ENCODE results near the gene TRIM67. TPM values are rescaled to one million over a fixed set of nuclear protein-coding genes. Genes with fewer than 3 reads are reported as not detected.
"Not testable (repeated sequence)": the region's sequence is repeated elsewhere in the genome, so short reads cannot be mapped to it uniquely, and the experiment has no call there.

TRIM67 gene
- total and polyA plus RNA-seq, 5 donors, result 0.06 to 0.34 (median 0.09) TPM

GRCh38 chr1:231134624-231135023 is 27.2 kb upstream of the TRIM67 start:
- WGBS, result 82% methylated on average over 5 of the region's 5 CpGs
- intact Hi-C loops (cut with DNase I), result no loop called here
- H3K4me1 ChIP-seq (ENCODE audit: control insufficient read depth, insufficient read depth, low read length), result no peaks in the 10 kb centered on the region
- DNase-seq (no peak), ATAC-seq (no peak)
- H3K27me3 ChIP-seq (ENCODE audit: control insufficient read depth, insufficient read depth), result no peaks in the 10 kb centered on the region
- no peak overlapping the region for H3K27ac ChIP-seq (ENCODE audit: low read length)
- no peak overlapping the region for H3K4me3 ChIP-seq (ENCODE audit: low read length)
- no peaks in the 10 kb centered on the region for H3K9me3 ChIP-seq (ENCODE audit: control insufficient read depth, low read length)

- Histone ChIP-seq H3K27me3 (ENCODE audit: control insufficient read depth, insufficient read depth) (no peaks in the 10 kb centered on the region), H3K27ac (ENCODE audit: low read length) (no peak overlapping the region), H3K4me1 (ENCODE audit: control insufficient read depth, insufficient read depth, low read length) (peaks cover 4% of the 10 kb centered on the region), H3K9me3 (ENCODE audit: control insufficient read depth, low read length) (no peaks in the 10 kb centered on the region), H3K4me3 (ENCODE audit: low read length) (no peak overlapping the region)
- intact Hi-C loops (cut with DNase I), result no loop called here
- DNase-seq (no peak), ATAC-seq (no peak)
- WGBS, result 46% methylated on average over 1 of the region's 1 CpG
Observed at GRCh38 chr1:231138236-231138635, 23.6 kb upstream of the TRIM67 start.

GRCh38 chr1:231139125-231139649 is 22.7 kb upstream of the TRIM67 start:
- ATAC-seq (peak in 1 of 2 donors; percentile 86), DNase-seq (no peak)
- Histone ChIP-seq H3K4me1 (ENCODE audit: control insufficient read depth, insufficient read depth, low read length) (peaks cover 4% of the 10 kb centered on the region), H3K27me3 (ENCODE audit: control insufficient read depth, insufficient read depth) (no peaks in the 10 kb centered on the region), H3K27ac (ENCODE audit: low read length) (no peak overlapping the region), H3K4me3 (ENCODE audit: low read length) (no peak overlapping the region), H3K9me3 (ENCODE audit: control insufficient read depth, low read length) (no peaks in the 10 kb centered on the region)
- WGBS, result 41% methylated on average over 3 of the region's 3 CpGs
- intact Hi-C loops (cut with DNase I), result no loop called here

- DNase-seq (no peak), ATAC-seq (no peak)
- Histone ChIP-seq H3K4me3 (ENCODE audit: low read length) (no peak overlapping the region), H3K9me3 (ENCODE audit: control insufficient read depth, low read length) (no peaks in the 10 kb centered on the region), H3K27ac (ENCODE audit: low read length) (no peak overlapping the region), H3K4me1 (ENCODE audit: control insufficient read depth, insufficient read depth, low read length) (peaks cover 4% of the 10 kb centered on the region), H3K27me3 (ENCODE audit: control insufficient read depth, insufficient read depth) (no peaks in the 10 kb centered on the region)
- 55% methylated on average over 8 of the region's 8 CpGs for WGBS
- intact Hi-C loops (cut with DNase I), result no loop called here
Observed at GRCh38 chr1:231139659-231140654, 21.9 kb upstream of the TRIM67 start.

GRCh38 chr1:231144416-231145193 is 17.3 kb upstream of the TRIM67 start:
- no peak overlapping the region for H3K4me3 ChIP-seq (ENCODE audit: low read length)
- DNase-seq (no peak), ATAC-seq (no peak)
- WGBS, result 66% methylated on average over 7 of the region's 7 CpGs
- H3K9me3 ChIP-seq (ENCODE audit: control insufficient read depth, low read length), result no peaks in the 10 kb centered on the region
- peaks cover 4% of the 10 kb centered on the region for H3K4me1 ChIP-seq (ENCODE audit: control insufficient read depth, insufficient read depth, low read length)
- intact Hi-C loops (cut with DNase I), result no loop called here
- no peak overlapping the region for H3K27ac ChIP-seq (ENCODE audit: low read length)
- H3K27me3 ChIP-seq (ENCODE audit: control insufficient read depth, insufficient read depth), result no peaks in the 10 kb centered on the region

GRCh38 chr1:231147896-231148295 is 14.0 kb upstream of the TRIM67 start:
- 69% methylated on average over 3 of the region's 3 CpGs for WGBS
- intact Hi-C loops (cut with DNase I), result no loop called here

GRCh38 chr1:231151811-231152210 is 10.0 kb upstream of the TRIM67 start:
- DNase-seq (no peak), ATAC-seq (no peak)

More at GRCh38 chr1:231147896-231148295, 14.0 kb upstream of the TRIM67 start:
- Histone ChIP-seq H3K27me3 (ENCODE audit: control insufficient read depth, insufficient read depth) (no peaks in the 10 kb centered on the region), H3K4me3 (ENCODE audit: low read length) (no peak overlapping the region), H3K27ac (ENCODE audit: low read length) (no peak overlapping the region), H3K4me1 (ENCODE audit: control insufficient read depth, insufficient read depth, low read length) (no peaks in the 10 kb centered on the region), H3K9me3 (ENCODE audit: control insufficient read depth, low read length) (peaks cover 1% of the 10 kb centered on the region)
- ATAC-seq, result no peak
- DNase-seq, result no peak

GRCh38 chr1:231153726-231154125 is 8.1 kb upstream of the TRIM67 start:
- H3K4me1 ChIP-seq (ENCODE audit: control insufficient read depth, insufficient read depth, low read length), result no peaks in the 10 kb centered on the region
- peaks cover 1% of the 10 kb centered on the region for H3K9me3 ChIP-seq (ENCODE audit: control insufficient read depth, low read length)
- intact Hi-C loops (cut with DNase I), result no loop called here
- DNase-seq (no peak), ATAC-seq (no peak)
- WGBS, result 68% methylated on average over 2 of the region's 2 CpGs
- no peak overlapping the region for H3K4me3 ChIP-seq (ENCODE audit: low read length)
- no peak overlapping the region for H3K27ac ChIP-seq (ENCODE audit: low read length)
- no peaks in the 10 kb centered on the region for H3K27me3 ChIP-seq (ENCODE audit: control insufficient read depth, insufficient read depth)

More at GRCh38 chr1:231151811-231152210, 10.0 kb upstream of the TRIM67 start:
- no peak overlapping the region for H3K27ac ChIP-seq (ENCODE audit: low read length)
- intact Hi-C loops (cut with DNase I), result no loop called here
- 15% methylated on average over 1 of the region's 1 CpG for WGBS
- H3K4me3 ChIP-seq (ENCODE audit: low read length), result no peak overlapping the region
- H3K27me3 ChIP-seq (ENCODE audit: control insufficient read depth, insufficient read depth), result no peaks in the 10 kb centered on the region
- H3K4me1 ChIP-seq (ENCODE audit: control insufficient read depth, insufficient read depth, low read length), result no peaks in the 10 kb centered on the region
- peaks cover 1% of the 10 kb centered on the region for H3K9me3 ChIP-seq (ENCODE audit: control insufficient read depth, low read length)

GRCh38 chr1:231155808-231156207 is 6.0 kb upstream of the TRIM67 start:
- Histone ChIP-seq H3K4me1 (ENCODE audit: control insufficient read depth, insufficient read depth, low read length) (peaks cover 2% of the 10 kb centered on the region), H3K4me3 (ENCODE audit: low read length) (no peak overlapping the region), H3K9me3 (ENCODE audit: control insufficient read depth, low read length) (peaks cover 1% of the 10 kb centered on the region), H3K27me3 (ENCODE audit: control insufficient read depth, insufficient read depth) (no peaks in the 10 kb centered on the region), H3K27ac (ENCODE audit: low read length) (no peak overlapping the region)
- intact Hi-C loops (cut with DNase I), result no loop called here
- no peak for DNase-seq
- WGBS, result 86% methylated on average over 1 of the region's 1 CpG
- no peak for ATAC-seq

GRCh38 chr1:231157311-231157710 is 4.5 kb upstream of the TRIM67 start:
- Histone ChIP-seq H3K4me3 (ENCODE audit: low read length) (no peak overlapping the region), H3K4me1 (ENCODE audit: control insufficient read depth, insufficient read depth, low read length) (peaks cover 4% of the 10 kb centered on the region), H3K27me3 (ENCODE audit: control insufficient read depth, insufficient read depth) (no peaks in the 10 kb centered on the region), H3K9me3 (ENCODE audit: control insufficient read depth, low read length) (no peaks in the 10 kb centered on the region), H3K27ac (ENCODE audit: low read length) (no peak overlapping the region)
- no peak for DNase-seq
- ATAC-seq, result no peak
- 50% methylated on average over 1 of the region's 1 CpG for WGBS
- intact Hi-C loops (cut with DNase I), result no loop called here

GRCh38 chr1:231158141-231158540 is 3.7 kb upstream of the TRIM67 start:
- H3K27ac ChIP-seq (ENCODE audit: low read length); H3K4me1 ChIP-seq (ENCODE audit: control insufficient read depth, insufficient read depth, low read length); DNase-seq; ATAC-seq; H3K27me3 ChIP-seq (ENCODE audit: control insufficient read depth, insufficient read depth); H3K4me3 ChIP-seq (ENCODE audit: low read length); H3K9me3 ChIP-seq (ENCODE audit: control insufficient read depth, low read length); intact Hi-C loops (cut with DNase I): not testable (repeated sequence)
- WGBS, result 70% methylated on average over 7 of the region's 7 CpGs

All from right cardiac atrium (tissue), 5 donors.